HL-60 (cell line): ENCODE results near the gene NEDD1.

ENCODE experiments used
- DNase-seq, 2 experiments: peaks; one replicate each; pipeline ENCODE4 v3.0.0-alpha.2; 2010 to 2020; ENCODE audit warnings: low read depth in 1 of 2, low spot score in 1 of 2
- H3K27ac ChIP-seq: fragments of 250-450 bp; sonication (Bioruptor Pico); replicated peaks from 2 replicates; pipeline ENCODE4 v1.5.1; 2020; ENCODE audit warnings: mild to moderate bottlenecking, moderate library complexity
- H3K27me3 ChIP-seq: fragments of 250-450 bp; sonication (Bioruptor Pico); 2 replicates; pipeline ENCODE4 v1.5.1; 2021; ENCODE audit warnings: mild to moderate bottlenecking, moderate library complexity; ENCODE audit not compliant: insufficient read depth, poor library complexity, severe bottlenecking
- H3K4me3 ChIP-seq: replicated peaks from 2 replicates; pipeline ENCODE4 v1.5.1; 2011; ENCODE audit warnings: mild to moderate bottlenecking, control low read depth, low read length; ENCODE audit not compliant: insufficient read depth
- GABPA ChIP-seq: IDR thresholded peaks from 2 replicates; pipeline ENCODE4 v1.6.1; 2012; ENCODE audit warnings: low read depth
- POLR2AphosphoS5 ChIP-seq: IDR thresholded peaks from 2 replicates; pipeline ENCODE4 v1.6.1; 2012; ENCODE audit warnings: low read depth
- SPI1 ChIP-seq: IDR thresholded peaks from 2 replicates; pipeline ENCODE4 v1.6.1; 2012; ENCODE audit warnings: low read depth, mild to moderate bottlenecking, borderline replicate concordance
- TF ChIP-seq, protein P1 (sequence below): IDR thresholded peaks from 2 replicates; pipeline ENCODE4 v1.6.1; 2012; ENCODE audit warnings: low read depth; ENCODE audit not compliant: insufficient replicate concordance
- TF ChIP-seq, protein P2 (sequence below): IDR thresholded peaks from one replicate; pipeline ENCODE4 v1.5.1; 2011; ENCODE audit warnings: low read length, control low read depth, inconsistent platforms; ENCODE audit not compliant: insufficient read depth

NEDD1 gene

DNA sequence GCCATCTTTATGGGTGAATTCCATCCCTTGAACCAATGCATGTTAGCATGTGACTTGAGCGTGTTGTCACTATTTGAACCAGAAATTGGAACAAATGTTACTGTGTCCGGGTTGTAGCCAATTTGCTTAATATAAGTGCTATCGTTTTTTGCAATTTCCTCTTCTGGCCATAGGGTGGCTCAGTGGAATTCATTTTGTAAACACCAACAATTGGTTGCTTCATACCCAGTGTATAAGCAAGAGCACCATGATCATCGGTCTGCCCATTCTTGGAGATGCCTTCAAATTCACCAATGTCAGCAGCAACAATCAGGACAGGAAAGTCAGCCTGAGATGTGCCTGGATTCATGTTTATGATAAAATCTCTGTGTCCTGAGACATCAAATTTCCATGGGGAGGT, 5.0 kb upstream of the NEDD1 start:
- Histone ChIP-seq H3K4me3 (no peak overlapping the region), H3K27ac (no peak overlapping the region), H3K27me3 (no peaks in the 10 kb centered on the region)
- no peak for TF ChIP-seq SPI1
- no peak for TF ChIP-seq GABPA
- no peak for TF ChIP-seq POLR2AphosphoS5
- TF ChIP-seq, protein P1, sequence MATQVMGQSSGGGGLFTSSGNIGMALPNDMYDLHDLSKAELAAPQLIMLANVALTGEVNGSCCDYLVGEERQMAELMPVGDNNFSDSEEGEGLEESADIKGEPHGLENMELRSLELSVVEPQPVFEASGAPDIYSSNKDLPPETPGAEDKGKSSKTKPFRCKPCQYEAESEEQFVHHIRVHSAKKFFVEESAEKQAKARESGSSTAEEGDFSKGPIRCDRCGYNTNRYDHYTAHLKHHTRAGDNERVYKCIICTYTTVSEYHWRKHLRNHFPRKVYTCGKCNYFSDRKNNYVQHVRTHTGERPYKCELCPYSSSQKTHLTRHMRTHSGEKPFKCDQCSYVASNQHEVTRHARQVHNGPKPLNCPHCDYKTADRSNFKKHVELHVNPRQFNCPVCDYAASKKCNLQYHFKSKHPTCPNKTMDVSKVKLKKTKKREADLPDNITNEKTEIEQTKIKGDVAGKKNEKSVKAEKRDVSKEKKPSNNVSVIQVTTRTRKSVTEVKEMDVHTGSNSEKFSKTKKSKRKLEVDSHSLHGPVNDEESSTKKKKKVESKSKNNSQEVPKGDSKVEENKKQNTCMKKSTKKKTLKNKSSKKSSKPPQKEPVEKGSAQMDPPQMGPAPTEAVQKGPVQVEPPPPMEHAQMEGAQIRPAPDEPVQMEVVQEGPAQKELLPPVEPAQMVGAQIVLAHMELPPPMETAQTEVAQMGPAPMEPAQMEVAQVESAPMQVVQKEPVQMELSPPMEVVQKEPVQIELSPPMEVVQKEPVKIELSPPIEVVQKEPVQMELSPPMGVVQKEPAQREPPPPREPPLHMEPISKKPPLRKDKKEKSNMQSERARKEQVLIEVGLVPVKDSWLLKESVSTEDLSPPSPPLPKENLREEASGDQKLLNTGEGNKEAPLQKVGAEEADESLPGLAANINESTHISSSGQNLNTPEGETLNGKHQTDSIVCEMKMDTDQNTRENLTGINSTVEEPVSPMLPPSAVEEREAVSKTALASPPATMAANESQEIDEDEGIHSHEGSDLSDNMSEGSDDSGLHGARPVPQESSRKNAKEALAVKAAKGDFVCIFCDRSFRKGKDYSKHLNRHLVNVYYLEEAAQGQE: no peak
- TF ChIP-seq, protein P2, sequence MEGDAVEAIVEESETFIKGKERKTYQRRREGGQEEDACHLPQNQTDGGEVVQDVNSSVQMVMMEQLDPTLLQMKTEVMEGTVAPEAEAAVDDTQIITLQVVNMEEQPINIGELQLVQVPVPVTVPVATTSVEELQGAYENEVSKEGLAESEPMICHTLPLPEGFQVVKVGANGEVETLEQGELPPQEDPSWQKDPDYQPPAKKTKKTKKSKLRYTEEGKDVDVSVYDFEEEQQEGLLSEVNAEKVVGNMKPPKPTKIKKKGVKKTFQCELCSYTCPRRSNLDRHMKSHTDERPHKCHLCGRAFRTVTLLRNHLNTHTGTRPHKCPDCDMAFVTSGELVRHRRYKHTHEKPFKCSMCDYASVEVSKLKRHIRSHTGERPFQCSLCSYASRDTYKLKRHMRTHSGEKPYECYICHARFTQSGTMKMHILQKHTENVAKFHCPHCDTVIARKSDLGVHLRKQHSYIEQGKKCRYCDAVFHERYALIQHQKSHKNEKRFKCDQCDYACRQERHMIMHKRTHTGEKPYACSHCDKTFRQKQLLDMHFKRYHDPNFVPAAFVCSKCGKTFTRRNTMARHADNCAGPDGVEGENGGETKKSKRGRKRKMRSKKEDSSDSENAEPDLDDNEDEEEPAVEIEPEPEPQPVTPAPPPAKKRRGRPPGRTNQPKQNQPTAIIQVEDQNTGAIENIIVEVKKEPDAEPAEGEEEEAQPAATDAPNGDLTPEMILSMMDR: no peak
- no peak for DNase-seq

DNA sequence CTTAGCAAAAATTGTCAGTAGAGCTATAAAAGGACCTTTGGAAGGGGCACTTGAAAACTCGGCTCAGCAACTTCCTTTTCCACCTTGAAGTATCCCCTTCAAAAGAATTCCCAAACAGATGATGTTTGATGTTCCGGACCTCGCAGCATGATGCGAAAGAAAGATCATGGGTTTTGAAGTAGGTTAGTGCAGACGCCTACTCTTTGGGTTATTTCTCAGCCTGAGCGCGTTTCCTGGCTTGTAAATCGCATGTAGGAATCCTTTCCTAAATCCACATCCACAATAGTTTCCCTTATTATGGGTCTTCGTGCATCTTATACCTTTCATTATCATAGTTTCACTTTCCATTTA, 584 bp upstream of the NEDD1 start:
- no peak for DNase-seq
- peak overlapping the region; percentile 78 for H3K27ac ChIP-seq
- TF ChIP-seq, protein P2: no peak
- TF ChIP-seq, protein P1: no peak
- TF ChIP-seq POLR2AphosphoS5 (no peak), GABPA (no peak), SPI1 (no peak)
- H3K4me3 ChIP-seq: peak overlapping the region; percentile 98
- no peaks in the 10 kb centered on the region for H3K27me3 ChIP-seq

DNA sequence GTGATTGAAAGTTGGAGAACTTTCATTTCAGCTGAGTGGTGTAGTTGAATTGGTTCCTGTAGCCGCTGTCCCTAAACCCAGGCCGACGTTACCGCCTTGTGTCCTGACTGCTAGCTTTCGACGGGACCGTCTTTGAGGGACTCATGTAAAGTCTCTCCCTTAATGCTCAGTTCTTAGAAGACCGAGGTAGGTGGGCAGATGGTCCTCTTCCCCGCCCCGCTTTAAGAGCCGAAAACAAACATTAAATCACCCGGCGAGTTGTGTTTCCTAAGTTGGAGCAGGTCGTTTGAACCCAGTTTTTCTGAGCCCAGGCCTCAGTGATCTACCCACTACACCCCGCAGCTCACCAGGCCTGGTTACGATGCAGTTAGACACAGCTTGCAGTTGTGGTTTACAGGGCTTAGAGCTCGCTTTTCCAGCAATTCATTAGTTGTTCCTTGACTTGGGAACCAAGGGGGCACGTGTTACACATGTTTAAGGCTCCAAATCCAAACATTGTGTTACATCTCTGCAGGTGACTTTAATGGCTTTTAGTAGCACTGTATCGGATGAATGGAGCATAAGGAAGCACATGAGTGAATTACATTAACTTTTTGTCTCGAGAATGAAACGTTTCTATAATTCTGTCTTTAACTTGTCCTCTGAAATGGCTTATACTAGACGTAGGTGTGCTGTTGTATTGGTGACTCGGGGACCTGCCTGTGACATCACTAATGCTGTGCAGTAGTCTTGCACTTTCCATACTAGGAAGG, 790 bp downstream of the NEDD1 start:
- no peaks in the 10 kb centered on the region for H3K27me3 ChIP-seq
- no peak for TF ChIP-seq POLR2AphosphoS5
- TF ChIP-seq GABPA: no peak
- no peak for TF ChIP-seq SPI1
- TF ChIP-seq, protein P1: no peak
- TF ChIP-seq, protein P2: no peak
- peak overlapping the region; percentile 78 for H3K27ac ChIP-seq
- DNase-seq: peak in 1 of 2 experiments; percentile 26
- H3K4me3 ChIP-seq: peak overlapping the region; percentile 98
